Stimulated activated CD4-positive, alpha-beta T cell treated with anti-CD3 and anti-CD28 coated beads, Interleukin-4, amount 100 ng/mL, for 4 hours (primary cell): ENCODE data around the gene ADCY6.
"Not testable (repeated sequence)": the region's sequence is repeated elsewhere in the genome, so short reads cannot be mapped to it uniquely, and the experiment has no call there.

ENCODE experiments used
- DNase-seq, 2 experiments: peaks; one replicate each; pipeline ENCODE4 v3.0.0-alpha.2; 2020

Gene ADCY6

GRCh38 chr12:48744251-48745008 lies 44.5 kb downstream of the ADCY6 start:
- no peak for DNase-seq

GRCh38 chr12:48739618-48740269 lies 49.1 kb downstream of the ADCY6 start:
- DNase-seq: no peak

- no peak for DNase-seq
Observed at GRCh38 chr12:48736456-48736855, 52.4 kb downstream of the ADCY6 start.

DNA sequence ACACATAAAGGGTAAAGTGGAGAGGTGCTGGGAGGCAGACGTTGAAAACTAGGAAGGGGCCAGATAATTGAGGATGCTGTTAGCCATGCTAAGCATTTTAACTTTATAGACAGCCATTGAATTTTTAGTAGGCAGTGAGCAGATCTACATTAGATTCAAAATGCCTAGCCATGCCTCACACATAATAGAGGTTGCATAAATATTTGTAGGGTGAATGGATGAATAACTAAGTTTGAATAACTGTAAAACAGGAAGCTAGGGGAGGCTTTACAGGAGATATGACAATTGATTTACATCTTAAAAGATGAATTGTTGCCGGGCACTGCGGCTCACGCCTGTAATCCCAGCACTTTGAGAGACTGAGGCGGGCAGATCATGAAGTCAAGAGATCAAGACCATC lies 60.1 kb downstream of the ADCY6 start:
- no peak for DNase-seq

DNA sequence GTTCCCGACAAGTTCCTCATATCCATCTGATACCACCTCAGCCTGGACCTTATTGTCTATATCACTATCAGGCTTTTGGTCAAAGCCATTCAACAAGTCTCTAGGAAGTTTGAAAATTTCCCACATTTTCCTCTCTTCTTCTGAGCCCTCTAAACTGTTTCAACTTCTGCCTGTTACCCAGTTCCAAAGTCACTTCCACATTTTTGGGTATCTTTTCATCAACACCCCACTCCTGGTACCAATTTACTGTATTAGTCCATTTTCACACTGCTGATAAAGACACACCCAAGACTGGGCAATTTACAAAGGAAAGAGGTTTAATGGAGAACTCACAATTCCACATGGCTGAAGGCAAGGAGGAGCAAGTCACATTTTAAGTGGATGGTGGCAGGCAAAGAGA lies 68.2 kb downstream of the ADCY6 start:
- DNase-seq: not testable (repeated sequence)

DNA sequence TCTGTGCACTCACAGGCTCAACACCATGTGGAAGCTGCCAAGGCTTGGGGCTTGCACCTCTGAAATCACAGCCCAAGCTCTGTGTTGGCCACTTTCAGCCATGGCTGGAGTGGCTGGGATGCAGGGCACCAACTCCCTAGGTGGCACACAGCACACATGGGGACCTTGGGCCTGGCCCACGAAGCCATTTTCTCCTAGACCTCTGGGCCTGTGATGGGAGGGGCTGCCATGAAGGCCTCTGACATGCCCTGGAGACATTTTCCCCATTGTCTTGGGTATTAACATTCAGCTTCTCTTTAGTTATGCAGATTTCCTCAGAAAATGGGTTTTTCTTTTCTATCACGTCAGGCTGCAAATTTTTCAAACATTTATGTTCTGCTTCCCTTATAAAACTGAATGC lies 68.7 kb downstream of the ADCY6 start:
- not testable (repeated sequence) for DNase-seq

- not testable (repeated sequence) for DNase-seq
Observed at GRCh38 chr12:48719002-48719401, 69.9 kb downstream of the ADCY6 start.

DNA sequence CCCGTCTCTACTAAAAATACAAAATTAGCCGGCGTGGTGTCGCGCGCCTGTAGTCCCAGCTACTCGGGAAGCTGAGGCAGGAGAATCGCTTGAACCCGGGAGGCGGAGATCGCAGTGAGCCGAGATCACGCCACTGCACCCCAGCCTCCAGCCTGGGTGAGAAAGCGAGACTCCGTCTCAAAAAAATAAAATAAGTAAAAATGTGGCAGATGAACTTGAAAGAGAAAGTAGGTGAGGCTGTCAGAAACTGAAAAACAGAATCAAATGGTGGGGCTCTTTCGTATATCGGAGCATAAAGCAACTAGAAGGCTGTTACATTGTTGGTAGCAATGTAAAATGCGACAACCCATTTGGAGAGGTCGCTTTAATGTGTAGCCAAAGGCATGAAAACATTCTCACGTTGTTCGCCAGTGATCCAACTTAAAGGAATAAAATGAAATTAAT lies 71.6 kb downstream of the ADCY6 start:
- no peak for DNase-seq

- peak; percentile 95 to 100 for DNase-seq
Observed at GRCh38 chr12:48716493-48717251, 72.2 kb downstream of the ADCY6 start, which contains the start of gene CCNT1. Gene CCNT1, minus strand, starts transcription at chr12:48716707. Its CDS starts 32 bp downstream, at chr12:48716675.
